ENCODE measurements around the gene EPN2. TPM values are rescaled to one million over a fixed set of nuclear protein-coding genes. Genes with fewer than 3 reads are reported as not detected.
A peak's percentile ranks its signal among the peaks of the same experiment; 100 is the strongest.

Gene EPN2
- total RNA-seq, 4 donors from 2014 or later, result 26.5 to 49.2 (median 38.9) TPM

DNA sequence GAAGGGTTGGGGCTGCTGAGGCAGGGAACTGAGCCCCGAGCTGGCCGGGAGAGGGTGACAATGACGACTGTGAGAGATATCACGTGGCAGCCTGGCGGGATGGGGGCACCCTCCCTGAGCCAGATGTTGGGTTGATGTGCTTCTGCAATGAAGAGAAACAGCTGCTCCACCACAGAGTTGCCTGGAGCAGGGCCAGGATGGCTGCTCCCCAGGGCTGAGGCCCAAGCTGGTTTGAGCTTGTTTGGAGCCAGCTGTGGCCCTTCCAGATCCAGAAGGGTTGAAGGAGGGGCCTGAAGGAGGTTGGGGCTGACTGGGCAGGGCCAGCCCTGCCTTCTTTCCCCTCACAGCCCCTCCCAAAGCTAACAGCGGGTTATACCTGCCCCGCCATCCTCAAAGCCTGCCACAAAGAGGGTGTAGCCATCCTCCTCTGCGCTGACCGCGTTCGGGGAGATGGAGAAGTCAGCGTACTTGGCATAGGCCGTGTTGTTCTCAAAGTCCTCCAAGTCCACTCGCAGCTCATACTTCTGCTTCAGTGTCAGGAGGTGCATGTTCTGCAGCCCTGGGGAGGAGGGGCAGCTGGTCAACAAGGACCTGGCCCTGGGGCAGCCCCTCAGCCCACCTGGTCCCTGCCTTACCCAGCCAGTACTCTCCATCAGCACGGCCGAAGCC is 147.7 kb downstream of the EPN2 start:
- DNase-seq (ENCODE audit: extremely low spot score), result peak; percentile 96
- 38% methylated on average over 15 of the region's 16 CpGs for WGBS
- Histone ChIP-seq H3K27me3 (no peaks in the 10 kb centered on the region), H3K9me3 (no peaks in the 10 kb centered on the region), H3K4me3 (peak overlapping the region; percentile 29 to 48 (median 43)), H3K36me3 (peaks cover 38 to 55% (median 49%) of the 10 kb centered on the region in 4 donors), H3K4me1 (peaks cover 58 to 100% (median 99%) of the 10 kb centered on the region in 4 donors), H3K27ac (replicated peaks in 1 of 4) (peak overlapping the region; percentile 94 to 98 (median 96))
- TF ChIP-seq, protein P1, sequence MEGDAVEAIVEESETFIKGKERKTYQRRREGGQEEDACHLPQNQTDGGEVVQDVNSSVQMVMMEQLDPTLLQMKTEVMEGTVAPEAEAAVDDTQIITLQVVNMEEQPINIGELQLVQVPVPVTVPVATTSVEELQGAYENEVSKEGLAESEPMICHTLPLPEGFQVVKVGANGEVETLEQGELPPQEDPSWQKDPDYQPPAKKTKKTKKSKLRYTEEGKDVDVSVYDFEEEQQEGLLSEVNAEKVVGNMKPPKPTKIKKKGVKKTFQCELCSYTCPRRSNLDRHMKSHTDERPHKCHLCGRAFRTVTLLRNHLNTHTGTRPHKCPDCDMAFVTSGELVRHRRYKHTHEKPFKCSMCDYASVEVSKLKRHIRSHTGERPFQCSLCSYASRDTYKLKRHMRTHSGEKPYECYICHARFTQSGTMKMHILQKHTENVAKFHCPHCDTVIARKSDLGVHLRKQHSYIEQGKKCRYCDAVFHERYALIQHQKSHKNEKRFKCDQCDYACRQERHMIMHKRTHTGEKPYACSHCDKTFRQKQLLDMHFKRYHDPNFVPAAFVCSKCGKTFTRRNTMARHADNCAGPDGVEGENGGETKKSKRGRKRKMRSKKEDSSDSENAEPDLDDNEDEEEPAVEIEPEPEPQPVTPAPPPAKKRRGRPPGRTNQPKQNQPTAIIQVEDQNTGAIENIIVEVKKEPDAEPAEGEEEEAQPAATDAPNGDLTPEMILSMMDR (IDR thresholded peaks at IDR 0.05), result no peak
- TF ChIP-seq POLR2A (IDR thresholded peaks at IDR 0.05; ENCODE audit: low read depth) (no peak), POLR2AphosphoS5 (IDR thresholded peaks at IDR 0.05) (peak; percentile 83 to 85), EP300 (IDR thresholded peaks at IDR 0.05) (no peak)
- intact Hi-C loops (cut with DNase I), result loop anchor here (5.0 kb wide), 1 partner anchor 62 kb away; no protein-coding TSS in a partner anchor

DNA sequence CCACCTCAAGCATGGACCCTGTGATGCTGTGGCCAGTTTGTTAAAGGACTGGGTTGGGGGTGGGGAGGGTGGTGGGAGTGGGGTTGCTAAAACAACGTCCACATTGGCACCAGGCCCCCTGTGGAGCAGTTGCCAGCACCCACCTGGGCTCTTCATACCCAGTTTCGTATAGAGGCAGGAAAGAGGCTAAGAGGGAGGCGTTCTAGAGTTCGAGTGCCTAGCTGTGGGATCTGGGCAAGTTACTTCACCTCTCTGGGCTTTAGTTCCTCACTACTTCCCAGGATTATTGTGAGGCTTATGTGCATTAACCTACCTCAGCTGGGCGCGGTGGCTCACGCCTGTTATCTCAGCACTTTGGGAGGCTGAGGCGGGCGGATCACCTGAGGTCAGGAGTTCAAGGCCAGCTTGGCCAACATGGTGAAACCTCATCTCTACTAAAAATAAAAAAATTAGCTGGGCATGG is 148.4 kb downstream of the EPN2 start:
- Histone ChIP-seq H3K27me3 (no peaks in the 10 kb centered on the region), H3K36me3 (peaks cover 32 to 48% (median 42%) of the 10 kb centered on the region in 4 donors), H3K4me1 (peaks cover 57 to 100% (median 98%) of the 10 kb centered on the region in 4 donors), H3K4me3 (peak overlapping the region; percentile 39 to 54 (median 48)), H3K9me3 (no peaks in the 10 kb centered on the region), H3K27ac (replicated peaks in 1 of 4) (peak overlapping the region; percentile 94 to 98 (median 96))
- TF ChIP-seq POLR2AphosphoS5 (IDR thresholded peaks at IDR 0.05) (no peak), EP300 (IDR thresholded peaks at IDR 0.05) (no peak), POLR2A (IDR thresholded peaks at IDR 0.05; ENCODE audit: low read depth) (no peak)
- TF ChIP-seq, protein P1 (IDR thresholded peaks at IDR 0.05), result no peak
- intact Hi-C loops (cut with DNase I), result loop anchor here (5.0 kb wide), 1 partner anchor 62 kb away; no protein-coding TSS in a partner anchor
- DNase-seq (ENCODE audit: extremely low spot score), result no peak
- WGBS, result 79% methylated on average over 9 of the region's 9 CpGs

Small RNAs within 50 kb of the gene (small RNA-seq; reads per million reads assigned to genes)
- 5.6 to 7.8 (median 5.7) reads per million in 3 donors for gene MIR1180

Other genes starting within 250 kb of the EPN2 start
- gene FAM83G, start 232.6 kb upstream of the EPN2 start, total RNA-seq, result 10 to 100 TPM in 2 of 4 donors, 1 to 10 TPM in 2; 3.7 to 16.7 (median 11.8) TPM
- gene GRAP, start 190.4 kb upstream of the EPN2 start, total RNA-seq, result 1 to 10 TPM; 2.1 to 4.1 (median 3.5) TPM
- 1 to 10 TPM in 3 of 4 donors, not detected in 1; 1.5 to 2.1 (median 1.7) TPM for gene GRAPL, start 109.8 kb upstream of the EPN2 start, total RNA-seq
- 10 to 100 TPM in 1 of 4 donors, 1 to 10 TPM in 3; 9.5 to 13.8 (median 9.9) TPM for gene B9D1, start 125.4 kb downstream of the EPN2 start, total RNA-seq
- 10 to 100 TPM; 26.3 to 41.4 (median 33.2) TPM for gene MAPK7, start 141.1 kb downstream of the EPN2 start, total RNA-seq
- 100 to 1,000 TPM; 127 to 315 (median 226) TPM for gene MFAP4, start 149.8 kb downstream of the EPN2 start, total RNA-seq
- gene RNF112, start 173.9 kb downstream of the EPN2 start, total RNA-seq, result 1 to 10 TPM; 2.3 to 5.4 (median 4.3) TPM

Measured in esophagus muscularis mucosa (tissue), 4 donors.